HepG2 (cell line): ENCODE results near the gene SLC25A19. TPM values are rescaled to one million over a fixed set of nuclear protein-coding genes. Genes with fewer than 3 reads are reported as not detected.

Experiments
- ARID4A ChIP-seq: sonication (generic); formaldehyde crosslinking; IDR thresholded peaks from 2 replicates; pipeline ENCODE4 v1.5.0; 2020; ENCODE audit warnings: mild to moderate bottlenecking, missing genetic modification reagents, borderline replicate concordance
- BHLHE40 ChIP-seq: IDR thresholded peaks from 2 replicates; pipeline ENCODE4 v1.6.1; 2011; ENCODE audit warnings: low read length, improper control_type of control experiment
- CENPT ChIP-seq: sonication (generic); formaldehyde crosslinking; IDR thresholded peaks from 2 replicates; pipeline ENCODE4 v1.8.0; 2022; ENCODE audit warnings: low read depth, mild to moderate bottlenecking, moderate library complexity, missing genetic modification reagents
- FOXK2 ChIP-seq: fragments of 450-650 bp; IDR thresholded peaks from 2 replicates; pipeline ENCODE4 v1.6.1; 2016
- GMEB1 ChIP-seq: sonication (generic); formaldehyde crosslinking; IDR thresholded peaks from 2 replicates; pipeline ENCODE4 v1.5.1; 2020; ENCODE audit warnings: missing genetic modification reagents, mild to moderate bottlenecking, borderline replicate concordance
- KLF16 ChIP-seq, 2 experiments: sonication (generic) in 1 of 2; formaldehyde crosslinking in 1 of 2; IDR thresholded peaks; 2 replicates each; pipeline versions ENCODE4 v1.6.1 to v1.8.0; 2016 to 2023; ENCODE audit warnings: missing genetic modification reagents in 2 of 2, missing compliant biosample characterization in 1 of 2
- KMT2A ChIP-seq: sonication (generic); formaldehyde crosslinking; IDR thresholded peaks from 2 replicates; pipeline ENCODE4 v1.4.0; 2020; ENCODE audit warnings: missing genetic modification reagents
- MTA1 ChIP-seq: sonication (generic); formaldehyde crosslinking; IDR thresholded peaks from 2 replicates; pipeline ENCODE4 v1.4.0; 2020; ENCODE audit warnings: missing genetic modification reagents, mild to moderate bottlenecking, borderline replicate concordance
- MXD3 ChIP-seq: IDR thresholded peaks from 2 replicates; pipeline ENCODE4 v1.6.1; 2016; ENCODE audit warnings: mild to moderate bottlenecking, missing biosample characterization, missing genetic modification reagents
- NFYC ChIP-seq: IDR thresholded peaks from 2 replicates; pipeline ENCODE4 v1.6.1; 2016; ENCODE audit warnings: missing genetic modification reagents, missing compliant biosample characterization
- PLRG1 ChIP-seq: fragments of 450-650 bp; conservative IDR thresholded peaks from 2 replicates; pipeline ENCODE4 v1.6.1; 2016
- RARG ChIP-seq: sonication (generic); formaldehyde crosslinking; IDR thresholded peaks from 2 replicates; pipeline ENCODE4 v1.4.0; 2020; ENCODE audit warnings: low read depth, mild to moderate bottlenecking, missing genetic modification reagents
- THAP11 ChIP-seq: IDR thresholded peaks from 2 replicates; pipeline ENCODE4 v1.6.1; 2016; ENCODE audit warnings: missing biosample characterization, missing genetic modification reagents
- ZFP82 ChIP-seq: sonication (generic); formaldehyde crosslinking; IDR thresholded peaks from 2 replicates; pipeline ENCODE4 v1.5.1; 2020; ENCODE audit warnings: mild to moderate bottlenecking, missing genetic modification reagents, borderline replicate concordance
- ZNF225 ChIP-seq: sonication (generic); formaldehyde crosslinking; IDR thresholded peaks from 2 replicates; pipeline ENCODE4 v1.4.0; 2020; ENCODE audit warnings: mild to moderate bottlenecking, missing genetic modification reagents
- ZNF274 ChIP-seq: sonication (generic); formaldehyde crosslinking; IDR thresholded peaks from 2 replicates; pipeline ENCODE4 v1.5.1; 2020; ENCODE audit warnings: mild to moderate bottlenecking, missing genetic modification reagents
- ZNF33B ChIP-seq: sonication (generic); formaldehyde crosslinking; IDR thresholded peaks from 2 replicates; pipeline ENCODE4 v1.5.1; 2020; ENCODE audit warnings: mild to moderate bottlenecking, missing genetic modification reagents
- ZNF431 ChIP-seq: sonication (generic); formaldehyde crosslinking; IDR thresholded peaks from 2 replicates; pipeline ENCODE4 v1.9.0; 2022; ENCODE audit warnings: missing genetic modification reagents, low read depth, mild to moderate bottlenecking, borderline replicate concordance
- ZNF496 ChIP-seq: sonication (generic); formaldehyde crosslinking; IDR thresholded peaks from 2 replicates; pipeline ENCODE4 v1.8.1; 2023; ENCODE audit warnings: mild to moderate bottlenecking, moderate library complexity, missing genetic modification reagents; ENCODE audit not compliant: insufficient replicate concordance
- ZNF615 ChIP-seq: sonication (generic); formaldehyde crosslinking; IDR thresholded peaks from 2 replicates; pipeline ENCODE4 v1.5.0; 2020; ENCODE audit warnings: mild to moderate bottlenecking, missing genetic modification reagents, borderline replicate concordance
- ZNF891 ChIP-seq: sonication (generic); formaldehyde crosslinking; IDR thresholded peaks from 2 replicates; pipeline ENCODE4 v1.5.0; 2020; ENCODE audit warnings: mild to moderate bottlenecking, missing genetic modification reagents
- ZSCAN30 ChIP-seq: sonication (generic); formaldehyde crosslinking; IDR thresholded peaks from 2 replicates; pipeline ENCODE4 v1.5.0; 2020; ENCODE audit warnings: mild to moderate bottlenecking, missing genetic modification reagents
- ZSCAN9 ChIP-seq: IDR thresholded peaks from 2 replicates; pipeline ENCODE4 v1.6.1; 2016; ENCODE audit warnings: borderline replicate concordance
- polyA plus RNA-seq, 8 experiments: library from polyadenylated mRNA; depleted of rRNA in 3 of 8; stranded (reverse) in 7 of 8; unstranded in 1 of 8; fragments of >200 nt; fragmentation: Illumina TruSeq in 4 of 8; extraction: Trizol in 4 of 8; gene quantifications; 2 replicates each; pipeline versions ENCODE4 v1.2.1 to v1.2.3, GENCODE V29; 2011 to 2016; ENCODE audit warnings: low read depth in 4 of 8, missing spikeins in 1 of 8, mixed read lengths in 1 of 8; ENCODE audit not compliant: insufficient read depth in 1 of 8
- total RNA-seq, 5 experiments: library from RNA; depleted of rRNA; stranded (reverse); fragments of >200 nt; fragmentation: Illumina TruSeq; extraction: Trizol; gene quantifications; 2 replicates each; pipeline ENCODE4 v1.2.3, GENCODE V29; 2016; ENCODE audit warnings: low read depth in 1 of 5

The SLC25A19 gene
- total and polyA plus RNA-seq, 2 of the 13 experiments (the other 11 are each of a cell fraction or from before 2014, with no cell fraction given), result 24.4 to 41.4 TPM

GRCh38 chr17:75270218-75270965 is 18.8 kb downstream of the SLC25A19 start (continued):
- no peak for TF ChIP-seq ZNF615 (CRISPR knock-in tag)
- peak; percentile 48; the same call in 1 of the 2 replicates for TF ChIP-seq ZNF33B (CRISPR knock-in tag)
- TF ChIP-seq ZNF496, result no peak
- peak; percentile 66; the same call in 1 of the 2 replicates for TF ChIP-seq MTA1 (CRISPR knock-in tag)
- no peak for TF ChIP-seq ZNF431 (CRISPR knock-in tag)
- peak; percentile 21; the same call in 1 of the 2 replicates for TF ChIP-seq NFYC (CRISPR knock-in tag)
- TF ChIP-seq PLRG1, result no peak
- peak; percentile 4; the same call in 1 of the 2 replicates for TF ChIP-seq BHLHE40
- TF ChIP-seq ZSCAN30, result no peak
- peak; percentile 22; the same call in 1 of the 2 replicates for TF ChIP-seq GMEB1 (CRISPR knock-in tag)
- peak; percentile 90 for TF ChIP-seq ZNF891
- peak; percentile 84 for TF ChIP-seq ARID4A
- TF ChIP-seq KMT2A (CRISPR knock-in tag), result peak; percentile 70
- peak in 1 of 2 experiments; percentile 49; a peak in 1 of 4 replicates for TF ChIP-seq KLF16 (CRISPR knock-in tag; IDR thresholded peaks at IDR 0.05)
- TF ChIP-seq RARG (CRISPR knock-in tag), result 0 out of 2 replicates have a peak, but pooled peaks have one; percentile 54
- 0 out of 2 replicates have a peak, but pooled peaks have one; percentile 49 for TF ChIP-seq MXD3
- peak; percentile 69; the same call in 1 of the 2 replicates for TF ChIP-seq ZNF225 (CRISPR knock-in tag)
- no peak for TF ChIP-seq CENPT
- peak; percentile 64; the same call in 1 of the 2 replicates for TF ChIP-seq ZNF274 (CRISPR knock-in tag)
- TF ChIP-seq FOXK2, result no peak
- TF ChIP-seq ZFP82 (CRISPR knock-in tag), result 0 out of 2 replicates have a peak, but pooled peaks have one; percentile 66
- TF ChIP-seq ZSCAN9 (CRISPR knock-in tag), result no peak
- peak; percentile 81 for TF ChIP-seq THAP11
